Measurements from ENCODE around the gene RGMB.

RGMB gene

GRCh38 chr5:98836175-98836574, 62.7 kb downstream of the RGMB start:
- DNase-seq, result no peak

DNA sequence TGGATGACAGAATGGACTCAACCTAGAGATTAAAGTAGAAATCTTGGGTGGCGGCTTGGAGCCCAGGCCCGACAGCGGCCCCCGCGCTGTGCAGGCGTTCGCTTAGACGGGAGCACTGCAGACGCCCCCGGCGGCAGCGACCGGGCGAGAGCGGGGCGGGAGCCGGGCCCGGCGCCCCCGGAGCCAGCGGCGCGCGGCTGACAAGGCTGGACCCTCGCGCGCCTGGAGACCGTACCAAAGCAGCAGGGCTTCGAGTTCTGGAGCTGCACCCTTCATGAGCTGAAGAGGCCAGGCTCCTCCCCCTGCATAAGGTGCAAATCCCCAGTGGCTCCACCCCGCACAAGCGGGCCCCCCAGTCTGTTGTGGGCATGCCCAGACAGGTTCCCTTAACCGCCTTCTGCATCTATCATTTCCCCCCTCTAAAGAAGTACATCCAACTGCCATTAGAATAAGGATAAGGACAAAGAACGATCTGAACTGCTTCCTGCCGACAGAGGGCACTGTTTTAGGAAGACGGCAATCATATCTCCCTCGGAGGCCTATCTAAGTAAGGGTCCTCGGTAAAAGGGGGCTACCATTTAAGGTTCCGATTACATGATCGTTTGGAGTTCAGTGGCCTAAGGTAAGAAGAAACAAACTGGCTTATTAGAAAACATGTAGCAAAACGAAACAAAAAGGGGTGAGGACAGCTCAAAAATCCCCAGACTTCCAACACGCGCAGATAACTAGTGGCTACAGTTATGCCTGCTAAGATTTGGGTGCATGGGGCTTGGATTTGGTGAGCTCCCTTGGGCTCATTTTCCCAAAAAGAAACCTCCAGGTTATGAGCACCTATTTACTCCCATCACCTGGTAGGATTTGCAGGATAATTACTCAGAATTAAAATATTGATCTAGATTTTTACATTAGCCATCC, 66.3 kb downstream of the RGMB start:
- DNase-seq, result no peak

DNA sequence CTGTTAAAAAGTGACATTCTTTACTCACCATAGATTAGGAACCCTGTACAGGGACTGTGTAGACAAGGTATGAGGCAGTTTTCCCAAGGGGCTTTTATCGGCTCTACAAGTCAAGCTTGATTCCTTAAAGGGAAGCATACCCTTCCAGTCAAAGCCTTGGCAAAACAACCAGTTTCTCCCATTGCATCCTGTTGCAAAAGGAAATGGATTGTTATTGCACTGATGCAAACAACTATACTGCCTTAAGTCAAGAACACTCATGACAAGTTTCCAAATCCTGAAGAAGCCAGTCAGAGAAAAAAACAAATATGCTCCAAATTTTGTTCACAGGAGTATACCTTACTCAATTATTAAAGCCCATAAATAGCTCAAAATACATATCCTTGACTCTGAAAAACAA, 67.5 kb downstream of the RGMB start:
- DNase-seq, result no peak

- DNase-seq, result no peak
Observed at GRCh38 chr5:98843481-98843880, 70.0 kb downstream of the RGMB start.

GRCh38 chr5:98844865-98845264, 71.4 kb downstream of the RGMB start:
- no peak for DNase-seq

GRCh38 chr5:98845878-98846277, 72.4 kb downstream of the RGMB start:
- DNase-seq, result no peak

Data from midbrain (tissue), 1 donor.